Measurements from ENCODE around the gene TMEM53. TPM values are rescaled to one million over a fixed set of nuclear protein-coding genes. Genes with fewer than 3 reads are reported as not detected.
A peak's percentile ranks its signal among the peaks of the same experiment; 100 is the strongest.

Gene TMEM53
- total and polyA plus RNA-seq, 2 donors: 2.7 to 5.5 TPM

- peak; percentile 54 to 93 (median 82) for DNase-seq (ENCODE audit: low read depth in 6 of 9, low spot score in 9 of 9)
- WGBS: 1% methylated on average over 88 of the region's 88 CpGs
- Histone ChIP-seq H3K9me3 (ENCODE audit: control insufficient read depth in 2 of 2, insufficient read depth in 1 of 2, low read length in 1 of 2) (no peaks in the 10 kb centered on the region), H3K27ac (ENCODE audit: low read depth in 1 of 2, low read length in 1 of 2) (peak overlapping the region; percentile 96 to 99), H3K36me3 (ENCODE audit: control insufficient read depth in 2 of 2, insufficient read depth in 2 of 2, low read length in 1 of 2) (peaks cover 36 to 43% of the 10 kb centered on the region in 2 donors), H3K4me1 (ENCODE audit: control insufficient read depth in 2 of 2, insufficient read depth in 2 of 2, low read length in 2 of 2) (peaks cover 13 to 19% of the 10 kb centered on the region in 2 donors), H3K4me3 (ENCODE audit: low read length in 2 of 2) (peak overlapping the region; percentile 81 to 94), H3K27me3 (ENCODE audit: control insufficient read depth in 2 of 2, insufficient read depth in 1 of 2, low read length in 1 of 2) (no peaks in the 10 kb centered on the region)
Observed at GRCh38 chr1:44631647-44632539, 42.4 kb downstream of the TMEM53 start.

- H3K27me3 ChIP-seq (ENCODE audit: control insufficient read depth in 2 of 2, insufficient read depth in 1 of 2, low read length in 1 of 2): no peaks in the 10 kb centered on the region
- peaks cover 30 to 37% of the 10 kb centered on the region in 2 donors for H3K36me3 ChIP-seq (ENCODE audit: control insufficient read depth in 2 of 2, insufficient read depth in 2 of 2, low read length in 1 of 2)
- H3K9me3 ChIP-seq (ENCODE audit: control insufficient read depth in 2 of 2, insufficient read depth in 1 of 2, low read length in 1 of 2): no peaks in the 10 kb centered on the region
- H3K4me3 ChIP-seq (ENCODE audit: low read length in 2 of 2): peak overlapping the region; percentile 81 to 94
- WGBS: 44% methylated on average over 8 of the region's 8 CpGs
- peaks cover 13 to 19% of the 10 kb centered on the region in 2 donors for H3K4me1 ChIP-seq (ENCODE audit: control insufficient read depth in 2 of 2, insufficient read depth in 2 of 2, low read length in 2 of 2)
- DNase-seq (ENCODE audit: low read depth in 6 of 9, low spot score in 9 of 9): peak in 5 of 9 donors; percentile 5 to 24 (median 11)
- peak overlapping the region; percentile 95 to 99 for H3K27ac ChIP-seq (ENCODE audit: low read depth in 1 of 2, low read length in 1 of 2)
Observed at GRCh38 chr1:44631333-44631646, 43.0 kb downstream of the TMEM53 start.

GRCh38 chr1:44630116-44630515, 44.2 kb downstream of the TMEM53 start:
- 99% methylated on average over 2 of the region's 2 CpGs for WGBS
- no peak for DNase-seq (ENCODE audit: low read depth in 6 of 9, low spot score in 9 of 9)
- H3K4me1 ChIP-seq (ENCODE audit: control insufficient read depth in 2 of 2, insufficient read depth in 2 of 2, low read length in 2 of 2): peaks cover 13 to 19% of the 10 kb centered on the region in 2 donors
- H3K36me3 ChIP-seq (ENCODE audit: control insufficient read depth in 2 of 2, insufficient read depth in 2 of 2, low read length in 1 of 2): peaks cover 18 to 25% of the 10 kb centered on the region in 2 donors
- H3K9me3 ChIP-seq (ENCODE audit: control insufficient read depth in 2 of 2, insufficient read depth in 1 of 2, low read length in 1 of 2): no peaks in the 10 kb centered on the region
- no peaks in the 10 kb centered on the region for H3K27me3 ChIP-seq (ENCODE audit: control insufficient read depth in 2 of 2, insufficient read depth in 1 of 2, low read length in 1 of 2)
- no peak overlapping the region for H3K27ac ChIP-seq (ENCODE audit: low read depth in 1 of 2, low read length in 1 of 2)
- H3K4me3 ChIP-seq (ENCODE audit: low read length in 2 of 2): no peak overlapping the region

- Histone ChIP-seq H3K27ac (ENCODE audit: low read depth in 1 of 2, low read length in 1 of 2) (no peak overlapping the region), H3K4me3 (ENCODE audit: low read length in 2 of 2) (no peak overlapping the region), H3K27me3 (ENCODE audit: control insufficient read depth in 2 of 2, insufficient read depth in 1 of 2, low read length in 1 of 2) (no peaks in the 10 kb centered on the region), H3K4me1 (ENCODE audit: control insufficient read depth in 2 of 2, insufficient read depth in 2 of 2, low read length in 2 of 2) (peaks cover 13 to 19% of the 10 kb centered on the region in 2 donors), H3K9me3 (ENCODE audit: control insufficient read depth in 2 of 2, insufficient read depth in 1 of 2, low read length in 1 of 2) (no peaks in the 10 kb centered on the region), H3K36me3 (ENCODE audit: control insufficient read depth in 2 of 2, insufficient read depth in 2 of 2, low read length in 1 of 2) (peaks cover 10 to 16% of the 10 kb centered on the region in 2 donors)
- 97% methylated on average over 5 of the region's 5 CpGs for WGBS
- no peak for DNase-seq (ENCODE audit: low read depth in 6 of 9, low spot score in 9 of 9)
Observed at GRCh38 chr1:44628962-44629756, 45.1 kb downstream of the TMEM53 start.

- H3K9me3 ChIP-seq (ENCODE audit: control insufficient read depth in 2 of 2, insufficient read depth in 1 of 2, low read length in 1 of 2): no peaks in the 10 kb centered on the region
- WGBS: 97% methylated on average over 7 of the region's 7 CpGs
Observed at GRCh38 chr1:44625348-44625747, 48.9 kb downstream of the TMEM53 start.

GRCh38 chr1:44624268-44624901, 49.9 kb downstream of the TMEM53 start:
- no peaks in the 10 kb centered on the region for H3K9me3 ChIP-seq (ENCODE audit: control insufficient read depth in 2 of 2, insufficient read depth in 1 of 2, low read length in 1 of 2)
- no peaks in the 10 kb centered on the region for H3K27me3 ChIP-seq (ENCODE audit: control insufficient read depth in 2 of 2, insufficient read depth in 1 of 2, low read length in 1 of 2)
- H3K27ac ChIP-seq (ENCODE audit: low read depth in 1 of 2, low read length in 1 of 2): no peak overlapping the region
- H3K4me1 ChIP-seq (ENCODE audit: control insufficient read depth in 2 of 2, insufficient read depth in 2 of 2, low read length in 2 of 2): no peaks in the 10 kb centered on the region
- H3K36me3 ChIP-seq (ENCODE audit: control insufficient read depth in 2 of 2, insufficient read depth in 2 of 2, low read length in 1 of 2): no peaks in the 10 kb centered on the region
- H3K4me3 ChIP-seq (ENCODE audit: low read length in 2 of 2): no peak overlapping the region
- no peak for DNase-seq (ENCODE audit: low read depth in 6 of 9, low spot score in 9 of 9)
- 94% methylated on average over 12 of the region's 12 CpGs for WGBS

More at GRCh38 chr1:44625348-44625747, 48.9 kb downstream of the TMEM53 start:
- Histone ChIP-seq H3K27ac (ENCODE audit: low read depth in 1 of 2, low read length in 1 of 2) (no peak overlapping the region), H3K27me3 (ENCODE audit: control insufficient read depth in 2 of 2, insufficient read depth in 1 of 2, low read length in 1 of 2) (no peaks in the 10 kb centered on the region), H3K4me1 (ENCODE audit: control insufficient read depth in 2 of 2, insufficient read depth in 2 of 2, low read length in 2 of 2) (no peaks in the 10 kb centered on the region), H3K36me3 (ENCODE audit: control insufficient read depth in 2 of 2, insufficient read depth in 2 of 2, low read length in 1 of 2) (no peaks in the 10 kb centered on the region), H3K4me3 (ENCODE audit: low read length in 2 of 2) (no peak overlapping the region)
- DNase-seq (ENCODE audit: low read depth in 6 of 9, low spot score in 9 of 9): no peak

- Histone ChIP-seq H3K27ac (ENCODE audit: low read depth in 1 of 2, low read length in 1 of 2) (no peak overlapping the region), H3K27me3 (ENCODE audit: control insufficient read depth in 2 of 2, insufficient read depth in 1 of 2, low read length in 1 of 2) (peaks cover 0 to 1% of the 10 kb centered on the region in 2 donors), H3K4me1 (ENCODE audit: control insufficient read depth in 2 of 2, insufficient read depth in 2 of 2, low read length in 2 of 2) (no peaks in the 10 kb centered on the region), H3K4me3 (ENCODE audit: low read length in 2 of 2) (no peak overlapping the region), H3K9me3 (ENCODE audit: control insufficient read depth in 2 of 2, insufficient read depth in 1 of 2, low read length in 1 of 2) (no peaks in the 10 kb centered on the region), H3K36me3 (ENCODE audit: control insufficient read depth in 2 of 2, insufficient read depth in 2 of 2, low read length in 1 of 2) (no peaks in the 10 kb centered on the region)
- WGBS: 97% methylated on average over 15 of the region's 15 CpGs
- DNase-seq (ENCODE audit: low read depth in 6 of 9, low spot score in 9 of 9): no peak
Observed at GRCh38 chr1:44621841-44622286, 52.4 kb downstream of the TMEM53 start.

- Histone ChIP-seq H3K4me1 (ENCODE audit: control insufficient read depth in 2 of 2, insufficient read depth in 2 of 2, low read length in 2 of 2) (no peaks in the 10 kb centered on the region), H3K27ac (ENCODE audit: low read depth in 1 of 2, low read length in 1 of 2) (no peak overlapping the region), H3K4me3 (ENCODE audit: low read length in 2 of 2) (no peak overlapping the region), H3K9me3 (ENCODE audit: control insufficient read depth in 2 of 2, insufficient read depth in 1 of 2, low read length in 1 of 2) (no peaks in the 10 kb centered on the region), H3K27me3 (ENCODE audit: control insufficient read depth in 2 of 2, insufficient read depth in 1 of 2, low read length in 1 of 2) (peaks cover 0 to 2% of the 10 kb centered on the region in 2 donors), H3K36me3 (ENCODE audit: control insufficient read depth in 2 of 2, insufficient read depth in 2 of 2, low read length in 1 of 2) (no peaks in the 10 kb centered on the region)
- WGBS: 93% methylated on average over 3 of the region's 3 CpGs
- no peak for DNase-seq (ENCODE audit: low read depth in 6 of 9, low spot score in 9 of 9)
Observed at GRCh38 chr1:44620072-44620471, 54.2 kb downstream of the TMEM53 start.

All from thymus (tissue), 11 donors.